A549 (cell line): ENCODE measurements around the gene RASGRF1. TPM values are rescaled to one million over a fixed set of nuclear protein-coding genes. Genes with fewer than 3 reads are reported as not detected.

ENCODE experiments used
- ATAC-seq, 2 experiments: fragments of 200-7000 bp in 1 of 2; fragments of >200 bp in 1 of 2; cut with Nextera tagmentation in 1 of 2; cut with Tn5 transposase in 1 of 2; 3 replicates each; pipeline versions ENCODE4 v1.8.0 to v1.9.1; 2018 to 2020; ENCODE audit warnings: mild to moderate bottlenecking in 1 of 2, moderate library complexity in 1 of 2
- CTCF ChIA-PET: fragments of 300-600 bp; sonication (Branson Sonifier 250); formaldehyde crosslinking; extraction: SDS; loops from one replicate; lab custom pipeline; 2021; ENCODE audit warnings: antibody characterized with exemption, inconsistent platforms; lab: Yijun Ruan, JAX
- POLR2A ChIA-PET: fragments of 350-600 bp; formaldehyde crosslinking; extraction: SDS; loops from one replicate; lab custom pipeline; 2021; ENCODE audit warnings: antibody characterized with exemption, inconsistent platforms; lab: Yijun Ruan, JAX
- DNase-seq, 2 experiments: peaks; one replicate each; pipeline versions ENCODE4 v3.0.0 to v3.0.0-alpha.2; 2011 to 2016; ENCODE audit warnings: low read depth in 1 of 2, low spot score in 1 of 2
- FAIRE-seq: peaks from 2 replicates; lab custom pipeline; 2011; peaks lifted over from hg19 to GRCh38; lab: Jason Lieb, UNC
- H3K27ac ChIP-seq, 2 experiments: fragments of >200 bp; sonication (Bioruptor Twin); formaldehyde crosslinking; 3 replicates each; pipeline ENCODE4 v1.5.1; 2016 to 2017
- H3K4me1 ChIP-seq: fragments of >200 bp; sonication (Bioruptor Twin); formaldehyde crosslinking; 3 replicates; pipeline ENCODE4 v1.6.1; 2016
- H3K4me2 ChIP-seq: fragments of >200 bp; sonication (Bioruptor Twin); formaldehyde crosslinking; 3 replicates; pipeline ENCODE4 v1.6.1; 2016
- H3K4me3 ChIP-seq: fragments of >200 bp; sonication (Bioruptor Twin); formaldehyde crosslinking; 3 replicates; pipeline ENCODE4 v1.5.1; 2016
- H3K9me3 ChIP-seq: fragments of >200 bp; sonication (Bioruptor Twin); formaldehyde crosslinking; 3 replicates; pipeline ENCODE4 v1.6.1; 2016
- BHLHE40 ChIP-seq: IDR thresholded peaks from 2 replicates; pipeline ENCODE4 v1.6.1; 2012; ENCODE audit warnings: low read depth, low read length, inconsistent platforms
- CBX8 ChIP-seq: fragments of 200-600 bp; sonication (generic); IDR thresholded peaks from 2 replicates; pipeline ENCODE4 v1.6.1; 2016
- CHD2 ChIP-seq: fragments of 150-350 bp; IDR thresholded peaks from 2 replicates; pipeline ENCODE4 v1.6.1; 2014; ENCODE audit warnings: low read length; ENCODE audit not compliant: partially characterized antibody
- EHMT2 ChIP-seq: fragments of 200-600 bp; sonication (generic); IDR thresholded peaks from 2 replicates; pipeline ENCODE4 v1.6.1; 2016; ENCODE audit warnings: antibody characterized with exemption, low read depth, mild to moderate bottlenecking, moderate library complexity
- EP300 ChIP-seq, 2 experiments: fragments of >200 bp; sonication (Bioruptor Twin); formaldehyde crosslinking; IDR thresholded peaks; 2 replicates in 1 of 2; 3 replicates in 1 of 2; pipeline ENCODE4 v1.6.1; 2016 to 2017
- FOSB ChIP-seq: fragments of 250-450 bp; sonication (Bioruptor Pico); IDR thresholded peaks from 2 replicates; pipeline ENCODE4 v1.5.0; 2020; ENCODE audit warnings: mild to moderate bottlenecking, moderate library complexity
- FOSL2 ChIP-seq, 2 experiments: fragments of 450-650 bp in 1 of 2; fragments of >200 bp in 1 of 2; sonication (Bioruptor Twin) in 1 of 2; formaldehyde crosslinking; IDR thresholded peaks; 2 replicates each; pipeline versions ENCODE4 v1.5.0 to v1.6.1; 2016 to 2020; ENCODE audit warnings: mild to moderate bottlenecking in 1 of 2, moderate library complexity in 1 of 2
- FOXS1 ChIP-seq: fragments of 250-450 bp; sonication (Bioruptor Pico); IDR thresholded peaks from 2 replicates; pipeline ENCODE4 v1.5.0; 2020; ENCODE audit warnings: mild to moderate bottlenecking, moderate library complexity
- HDAC2 ChIP-seq: fragments of 200-600 bp; sonication (generic); IDR thresholded peaks from 2 replicates; pipeline ENCODE4 v1.6.1; 2016
- HEYL ChIP-seq: fragments of 250-450 bp; sonication (Bioruptor Pico); IDR thresholded peaks from 2 replicates; pipeline ENCODE4 v1.8.0; 2021; ENCODE audit warnings: mild to moderate bottlenecking, moderate library complexity
- HOXB13 ChIP-seq: fragments of 250-450 bp; sonication (Bioruptor Pico); IDR thresholded peaks from 2 replicates; pipeline ENCODE4 v1.5.0; 2020; ENCODE audit warnings: low read depth, mild to moderate bottlenecking, moderate library complexity
- HOXB5 ChIP-seq: fragments of 250-450 bp; sonication (Bioruptor Pico); IDR thresholded peaks from 2 replicates; pipeline ENCODE4 v1.5.0; 2020; ENCODE audit warnings: mild to moderate bottlenecking, moderate library complexity
- KDM5A ChIP-seq: fragments of 200-600 bp; sonication (generic); IDR thresholded peaks from 2 replicates; pipeline ENCODE4 v1.6.1; 2016; ENCODE audit warnings: antibody characterized with exemption, mild to moderate bottlenecking
- MAZ ChIP-seq: fragments of 150-350 bp; IDR thresholded peaks from 2 replicates; pipeline ENCODE4 v1.6.1; 2014; ENCODE audit warnings: antibody characterized with exemption, low read depth, low read length, borderline replicate concordance
- NPAS2 ChIP-seq: fragments of 250-450 bp; sonication (Bioruptor Pico); IDR thresholded peaks from 2 replicates; pipeline ENCODE4 v1.8.0; 2022; ENCODE audit warnings: mild to moderate bottlenecking, moderate library complexity, borderline replicate concordance
- NR3C1 ChIP-seq: fragments of >200 bp; sonication (Bioruptor Twin); formaldehyde crosslinking; IDR thresholded peaks from 3 replicates; pipeline ENCODE4 v1.6.1; 2017
- RCOR1 ChIP-seq: fragments of 150-350 bp; IDR thresholded peaks from 2 replicates; pipeline ENCODE4 v1.6.1; 2014; ENCODE audit warnings: antibody characterized with exemption, low read length, low read depth
- REST ChIP-seq: fragments of 200-600 bp; sonication (generic); IDR thresholded peaks from 2 replicates; pipeline ENCODE4 v1.6.1; 2016; ENCODE audit warnings: antibody characterized with exemption, mild to moderate bottlenecking, moderate library complexity
- SMC3 ChIP-seq: fragments of >200 bp; sonication (Bioruptor Twin); formaldehyde crosslinking; IDR thresholded peaks from 3 replicates; pipeline ENCODE4 v1.6.1; 2018; ENCODE audit warnings: inconsistent platforms
- SREBF2 ChIP-seq: fragments of 450-650 bp; IDR thresholded peaks from 2 replicates; pipeline ENCODE4 v1.6.1; 2014; ENCODE audit warnings: mild to moderate bottlenecking, moderate library complexity
- TFCP2L1 ChIP-seq: fragments of 250-450 bp; sonication (Bioruptor Pico); IDR thresholded peaks from 2 replicates; pipeline ENCODE4 v1.5.0; 2021; ENCODE audit warnings: mild to moderate bottlenecking
- ZC3H11A ChIP-seq: fragments of 450-650 bp; IDR thresholded peaks from 2 replicates; pipeline ENCODE4 v1.6.1; 2014; ENCODE audit warnings: antibody characterized with exemption, mild to moderate bottlenecking
- ZNF302 ChIP-seq: fragments of 250-450 bp; sonication (Bioruptor Pico); IDR thresholded peaks from 2 replicates; pipeline ENCODE4 v1.9.0; 2021; ENCODE audit warnings: inconsistent platforms, mild to moderate bottlenecking, moderate library complexity
- WGBS: methylation state at CpG from one replicate; pipeline ENCODE4 v1.1.6; 2017; ENCODE audit errors: missing lambda C conversion rate; 5-methylcytosine and 5-hydroxymethylcytosine counted together
- polyA plus RNA-seq, 4 experiments: library from polyadenylated mRNA; depleted of rRNA in 3 of 4; stranded (reverse); fragments of >200 nt; fragmentation: RNase III in 1 of 4; extraction: RNeasy Plus Mini Kit Qiagen cat#74134 plus additional on column Dnase treatment in 1 of 4; gene quantifications; 2 replicates in 3 of 4; 3 replicates in 1 of 4; pipeline ENCODE4 v1.2.3, GENCODE V29; 2011 to 2017
- TF ChIP-seq, protein P1 (sequence below): fragments of 250-450 bp; sonication (Bioruptor Pico); IDR thresholded peaks from 2 replicates; pipeline ENCODE4 v1.5.0; 2021; ENCODE audit warnings: mild to moderate bottlenecking, moderate library complexity, borderline replicate concordance
- TF ChIP-seq, protein P2 (sequence below): fragments of >200 bp; sonication (Bioruptor Twin); formaldehyde crosslinking; IDR thresholded peaks from 2 replicates; pipeline ENCODE4 v1.6.1; 2016
- TF ChIP-seq, protein P3 (sequence below): fragments of 250-450 bp; sonication (Bioruptor Pico); IDR thresholded peaks from 2 replicates; pipeline ENCODE4 v1.5.0; 2020; ENCODE audit warnings: low read depth, mild to moderate bottlenecking, moderate library complexity

The RASGRF1 gene
- polyA plus RNA-seq, 2 of the 4 experiments (the other 2 are of a cell fraction) = 0.13 to 0.21 TPM

DNA sequence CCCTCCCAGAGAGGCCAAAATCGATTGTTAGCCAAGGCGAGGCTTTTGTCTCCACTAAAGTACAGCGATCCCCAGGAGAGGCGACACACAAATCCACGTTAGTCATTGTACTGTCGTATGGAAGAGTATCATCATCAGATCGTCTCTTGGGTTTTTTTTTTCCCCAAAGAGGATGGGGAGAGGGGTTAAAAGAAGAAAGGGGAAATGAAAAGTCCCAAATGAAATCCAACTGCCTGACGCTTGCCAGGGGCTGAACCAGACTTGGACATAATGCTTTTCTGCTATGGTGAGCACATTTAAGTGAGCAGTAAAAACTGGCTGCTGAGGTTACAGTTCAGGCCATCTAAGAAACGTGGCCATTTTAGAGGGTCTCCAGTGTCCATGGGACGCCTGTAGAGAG, 107.8 kb downstream of the RASGRF1 start:
- no peak overlapping the region for H3K4me3 ChIP-seq
- ChIA-PET POLR2A (no interaction called here), CTCF (interaction anchor here (0.5 to 11.0 kb wide), 8 partner anchors 15 to 598 kb away, joined by 3 to 128 read pairs (median 4); no protein-coding TSS in a partner anchor)
- H3K9me3 ChIP-seq = no peaks in the 10 kb centered on the region
- DNase-seq (no peak), ATAC-seq (no peak), FAIRE-seq (no peak)
- peaks cover 5% of the 10 kb centered on the region; the same call in 2 of the 3 replicates for H3K4me1 ChIP-seq
- WGBS = 64% methylated on average over 10 of the region's 10 CpGs
- no peak overlapping the region for H3K27ac ChIP-seq
- no peak overlapping the region for H3K4me2 ChIP-seq
- TF ChIP-seq FOSB (CRISPR knock-in tag) = no peak
- TF ChIP-seq RCOR1 = no peak
- TF ChIP-seq HOXB5 (CRISPR knock-in tag) = no peak
- TF ChIP-seq FOSL2 (IDR thresholded peaks at IDR 0.05) = no peak
- TF ChIP-seq FOSL2 (CRISPR knock-in tag; IDR thresholded peaks at IDR 0.05) = no peak
- no peak for TF ChIP-seq REST
- no peak for TF ChIP-seq ZC3H11A
- no peak for TF ChIP-seq CBX8
- no peak for TF ChIP-seq NR3C1
- TF ChIP-seq NPAS2 (CRISPR knock-in tag) = no peak
- no peak for TF ChIP-seq EP300 (IDR thresholded peaks at IDR 0.05)
- TF ChIP-seq HEYL (CRISPR knock-in tag) = no peak
- TF ChIP-seq KDM5A = no peak
- TF ChIP-seq MAZ = no peak
- TF ChIP-seq BHLHE40 = no peak
- TF ChIP-seq HDAC2 = no peak
- no peak for TF ChIP-seq ZNF302
- no peak for TF ChIP-seq HOXB13 (CRISPR knock-in tag)
- TF ChIP-seq, protein P1, sequence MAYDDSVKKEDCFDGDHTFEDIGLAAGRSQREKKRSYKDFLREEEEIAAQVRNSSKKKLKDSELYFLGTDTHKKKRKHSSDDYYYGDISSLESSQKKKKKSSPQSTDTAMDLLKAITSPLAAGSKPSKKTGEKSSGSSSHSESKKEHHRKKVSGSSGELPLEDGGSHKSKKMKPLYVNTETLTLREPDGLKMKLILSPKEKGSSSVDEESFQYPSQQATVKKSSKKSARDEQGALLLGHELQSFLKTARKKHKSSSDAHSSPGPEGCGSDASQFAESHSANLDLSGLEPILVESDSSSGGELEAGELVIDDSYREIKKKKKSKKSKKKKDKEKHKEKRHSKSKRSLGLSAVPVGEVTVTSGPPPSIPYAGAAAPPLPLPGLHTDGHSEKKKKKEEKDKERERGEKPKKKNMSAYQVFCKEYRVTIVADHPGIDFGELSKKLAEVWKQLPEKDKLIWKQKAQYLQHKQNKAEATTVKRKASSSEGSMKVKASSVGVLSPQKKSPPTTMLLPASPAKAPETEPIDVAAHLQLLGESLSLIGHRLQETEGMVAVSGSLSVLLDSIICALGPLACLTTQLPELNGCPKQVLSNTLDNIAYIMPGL (CRISPR knock-in tag) = no peak

DNA sequence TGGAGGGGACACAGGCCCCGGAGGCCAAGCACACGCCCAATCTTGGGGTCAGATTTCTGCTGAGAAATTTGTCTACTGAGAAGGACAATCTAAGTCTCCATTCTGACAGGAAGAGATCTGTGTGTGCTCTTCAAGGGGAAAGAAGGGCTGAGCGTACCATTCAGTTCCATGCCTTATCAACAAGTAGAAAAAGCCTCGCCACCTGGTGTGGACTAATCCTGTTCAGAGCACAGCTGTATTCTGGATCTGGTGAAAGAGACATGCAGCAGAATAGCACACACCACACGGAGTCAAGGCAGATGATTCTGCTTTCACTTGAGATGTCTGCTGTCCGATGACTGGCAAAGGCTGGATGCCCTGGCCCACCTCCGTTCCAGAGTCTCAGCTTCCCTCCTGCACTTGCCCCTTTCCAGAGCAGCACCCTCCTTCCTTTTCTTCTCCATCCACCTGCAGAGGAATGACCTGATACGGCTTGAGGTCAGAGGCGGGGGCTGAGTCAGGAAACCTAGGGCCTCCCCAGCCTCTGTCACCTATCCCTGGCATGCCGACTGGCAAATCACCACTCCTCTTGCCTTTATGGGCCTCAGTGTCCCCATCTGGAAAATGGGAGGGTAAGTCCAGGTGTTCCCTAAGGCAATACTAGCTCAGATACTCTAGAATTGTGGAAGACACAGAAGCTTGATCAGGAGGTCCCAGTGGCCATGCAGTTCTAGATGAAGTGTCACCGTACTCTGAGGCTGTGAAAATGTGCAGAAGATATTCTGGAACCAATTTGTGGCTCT, 108.9 kb downstream of the RASGRF1 start:
- Histone ChIP-seq H3K4me3 (no peak overlapping the region), H3K9me3 (no peaks in the 10 kb centered on the region), H3K27ac (no peak overlapping the region), H3K4me2 (no peak overlapping the region), H3K4me1 (peaks cover 5% of the 10 kb centered on the region; the same call in 2 of the 3 replicates)
- ChIA-PET POLR2A (interaction anchor here (0.6 kb wide), 1 partner anchor 1001 kb away, joined by 5 read pairs; no protein-coding TSS in a partner anchor), CTCF (interaction anchor here (0.8 to 11.0 kb wide), 10 partner anchors 12 to 202 kb away, joined by 3 to 128 read pairs (median 10); no protein-coding TSS in a partner anchor)
- FAIRE-seq = no peak
- no peak for ATAC-seq
- WGBS = 80% methylated on average over 11 of the region's 11 CpGs
- no peak for DNase-seq
- TF ChIP-seq REST (no peak), TFCP2L1 (CRISPR knock-in tag) (no peak), SMC3 (no peak), SREBF2 (no peak), FOSB (CRISPR knock-in tag) (no peak), FOXS1 (no peak), CHD2 (no peak), EHMT2 (no peak)
- TF ChIP-seq, protein P2, sequence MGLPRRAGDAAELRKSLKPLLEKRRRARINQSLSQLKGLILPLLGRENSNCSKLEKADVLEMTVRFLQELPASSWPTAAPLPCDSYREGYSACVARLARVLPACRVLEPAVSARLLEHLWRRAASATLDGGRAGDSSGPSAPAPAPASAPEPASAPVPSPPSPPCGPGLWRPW = no peak
- TF ChIP-seq, protein P3, sequence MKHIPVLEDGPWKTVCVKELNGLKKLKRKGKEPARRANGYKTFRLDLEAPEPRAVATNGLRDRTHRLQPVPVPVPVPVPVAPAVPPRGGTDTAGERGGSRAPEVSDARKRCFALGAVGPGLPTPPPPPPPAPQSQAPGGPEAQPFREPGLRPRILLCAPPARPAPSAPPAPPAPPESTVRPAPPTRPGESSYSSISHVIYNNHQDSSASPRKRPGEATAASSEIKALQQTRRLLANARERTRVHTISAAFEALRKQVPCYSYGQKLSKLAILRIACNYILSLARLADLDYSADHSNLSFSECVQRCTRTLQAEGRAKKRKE (CRISPR knock-in tag) = no peak
